HG03439 (cell line): ENCODE results near the gene LRRC4C.

Source experiments
- ATAC-seq: cut with Tn5 transposase; IDR thresholded peaks from one replicate; pipeline ENCODE4 v1.9.1; 2021; ENCODE audit warnings: mild to moderate bottlenecking, moderate library complexity; ENCODE audit not compliant: unreplicated experiment

Gene LRRC4C

GRCh38 chr11:40393511-40393910 lies 1065.9 kb downstream of the LRRC4C start:
- no peak for ATAC-seq

DNA sequence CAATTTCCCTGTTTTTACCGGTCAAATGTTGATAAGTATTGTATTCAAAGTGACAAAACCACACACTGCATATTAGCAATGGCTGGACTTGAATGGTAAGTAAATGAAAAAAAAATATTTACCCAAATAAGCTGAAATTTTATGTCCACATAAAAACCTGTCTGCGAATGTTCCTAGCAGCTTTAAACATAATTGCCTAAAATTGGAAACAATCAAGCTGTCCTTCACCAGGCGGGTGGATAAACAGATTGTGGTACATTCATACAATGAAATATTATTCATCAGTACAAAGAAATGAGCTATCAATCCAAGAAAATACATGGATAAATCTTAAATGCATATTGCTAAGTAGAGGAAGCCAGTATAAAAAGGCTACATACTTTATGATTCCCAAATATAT lies 1067.8 kb downstream of the LRRC4C start:
- ATAC-seq: no peak

GRCh38 chr11:40388097-40388818 lies 1071.2 kb downstream of the LRRC4C start:
- no peak for ATAC-seq

GRCh38 chr11:40387240-40387980 lies 1072.0 kb downstream of the LRRC4C start:
- ATAC-seq: no peak

DNA sequence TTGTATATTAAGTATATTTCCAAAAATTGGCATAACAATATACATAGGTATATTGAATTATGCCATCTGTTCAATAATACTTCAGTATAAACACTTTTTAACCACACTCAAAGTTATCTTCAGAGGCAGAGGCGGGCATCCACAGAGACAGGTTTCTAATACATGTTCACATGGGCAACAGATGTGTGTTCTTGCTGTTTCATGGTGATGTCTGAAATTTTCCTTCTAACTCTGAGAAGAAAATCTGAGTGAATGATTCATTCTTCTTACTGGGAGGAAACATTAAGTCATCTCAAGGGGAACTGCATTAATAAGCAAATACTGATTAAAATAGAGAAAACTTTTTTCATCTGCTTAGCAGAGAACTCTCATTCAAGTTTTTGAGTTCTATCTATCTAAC lies 1074.5 kb downstream of the LRRC4C start:
- no peak for ATAC-seq

- no peak for ATAC-seq
These were observed 1078.0 kb downstream of the LRRC4C start for GRCh38 chr11:40381481-40381880.

GRCh38 chr11:40380835-40381234 lies 1078.6 kb downstream of the LRRC4C start:
- ATAC-seq: no peak

DNA sequence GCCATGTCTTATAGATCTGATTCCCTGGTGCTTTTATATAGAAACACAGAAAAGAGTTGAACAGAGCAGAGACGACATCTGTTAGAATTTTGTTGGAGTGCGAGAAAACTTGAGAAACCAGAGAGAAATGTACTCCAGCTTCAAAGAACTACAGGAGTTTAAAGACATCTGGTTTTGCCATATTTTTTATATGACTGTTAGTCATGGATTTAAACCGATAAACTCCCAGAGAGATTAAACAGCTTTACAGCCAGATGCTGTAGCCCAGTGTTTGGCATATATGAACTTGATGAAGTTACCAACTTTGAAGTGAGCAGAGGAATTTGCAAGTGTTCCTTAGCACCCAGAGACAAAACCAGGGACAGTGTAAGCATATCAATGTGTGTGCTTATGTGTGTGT lies 1083.1 kb downstream of the LRRC4C start:
- no peak for ATAC-seq

- no peak for ATAC-seq
These were observed 1088.4 kb downstream of the LRRC4C start for GRCh38 chr11:40370821-40371616.

- no peak for ATAC-seq
These were observed 1099.2 kb downstream of the LRRC4C start for GRCh38 chr11:40360206-40360798.

DNA sequence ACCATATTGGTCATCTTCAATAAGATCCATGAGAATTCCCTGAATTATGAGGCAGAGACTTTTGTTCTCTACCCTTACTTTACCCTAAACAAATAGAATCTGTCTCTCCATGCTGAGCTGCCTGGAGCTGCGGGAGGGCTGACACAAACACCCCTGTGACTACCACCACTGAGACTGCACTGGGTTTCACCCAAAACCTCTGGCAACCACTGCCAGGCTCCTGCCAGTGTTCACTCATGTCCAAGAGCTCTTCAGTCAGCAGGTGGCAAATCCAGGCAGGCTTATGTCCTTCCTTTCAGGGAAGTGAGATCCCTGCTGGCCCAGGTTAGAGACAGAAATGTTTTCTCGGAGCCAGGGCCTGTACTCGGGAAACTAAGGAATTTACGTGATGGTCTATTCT lies 1105.3 kb downstream of the LRRC4C start:
- ATAC-seq: no peak

DNA sequence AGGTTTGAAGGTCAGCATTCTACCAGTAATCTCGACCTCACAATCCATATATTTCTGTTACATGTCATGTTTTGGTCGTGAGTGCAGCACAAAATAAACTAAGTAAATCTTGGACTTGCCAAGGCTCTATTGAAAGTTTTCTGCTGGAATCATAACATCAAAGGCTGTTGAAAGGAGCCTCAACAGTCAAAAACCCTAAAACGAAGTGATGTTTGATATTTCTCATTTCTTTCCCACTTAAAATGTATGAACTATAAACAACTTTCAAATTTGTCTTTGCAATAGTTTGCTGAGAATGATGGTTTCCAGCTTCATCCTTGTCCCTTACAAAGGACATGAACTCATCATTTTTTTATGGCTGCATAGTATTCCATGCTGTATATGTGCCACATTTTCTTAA lies 1118.5 kb downstream of the LRRC4C start:
- no peak for ATAC-seq

DNA sequence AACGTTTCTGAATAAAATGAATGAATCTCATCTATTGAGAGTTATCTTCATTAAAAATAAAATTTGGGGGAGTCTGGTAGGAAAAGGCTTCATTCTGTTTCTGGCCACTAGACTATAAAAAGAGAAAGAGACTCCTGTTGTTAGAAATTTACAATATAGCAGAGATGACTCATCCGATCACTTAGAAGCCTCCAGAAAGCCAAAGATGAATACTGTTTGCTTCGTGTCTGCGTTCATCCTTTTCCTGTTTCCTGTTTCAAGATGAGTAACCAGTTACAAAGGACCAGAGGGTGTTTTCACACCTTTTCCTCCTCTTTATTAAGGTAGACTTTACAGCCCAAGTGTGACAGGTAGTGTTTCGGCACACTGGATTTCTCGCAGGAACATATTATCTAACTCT lies 1120.7 kb downstream of the LRRC4C start:
- ATAC-seq: no peak

- no peak for ATAC-seq
These were observed 1121.4 kb downstream of the LRRC4C start for GRCh38 chr11:40338062-40338461.

- no peak for ATAC-seq
These were observed 1122.3 kb downstream of the LRRC4C start for GRCh38 chr11:40337118-40337517.

- ATAC-seq: no peak
These were observed 1130.4 kb downstream of the LRRC4C start for GRCh38 chr11:40328890-40329614.

DNA sequence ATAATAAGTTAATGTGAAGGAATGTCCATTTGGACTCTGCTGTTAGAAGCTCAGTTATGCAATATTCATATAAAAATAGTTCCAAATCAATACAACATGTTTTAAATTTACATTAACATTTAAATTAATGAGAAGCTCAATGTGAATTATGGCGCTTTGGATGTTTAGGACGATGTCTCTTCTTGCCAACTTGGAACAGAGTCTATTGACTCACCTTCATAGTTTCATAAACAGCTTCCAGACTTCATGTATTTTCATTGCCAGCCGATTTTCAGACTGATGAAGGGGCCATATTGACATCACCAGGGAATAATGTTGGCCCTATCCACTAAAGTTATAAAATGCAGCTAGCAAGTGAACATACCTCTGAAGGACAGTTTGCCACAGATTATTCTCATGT lies 1136.2 kb downstream of the LRRC4C start:
- ATAC-seq: no peak

DNA sequence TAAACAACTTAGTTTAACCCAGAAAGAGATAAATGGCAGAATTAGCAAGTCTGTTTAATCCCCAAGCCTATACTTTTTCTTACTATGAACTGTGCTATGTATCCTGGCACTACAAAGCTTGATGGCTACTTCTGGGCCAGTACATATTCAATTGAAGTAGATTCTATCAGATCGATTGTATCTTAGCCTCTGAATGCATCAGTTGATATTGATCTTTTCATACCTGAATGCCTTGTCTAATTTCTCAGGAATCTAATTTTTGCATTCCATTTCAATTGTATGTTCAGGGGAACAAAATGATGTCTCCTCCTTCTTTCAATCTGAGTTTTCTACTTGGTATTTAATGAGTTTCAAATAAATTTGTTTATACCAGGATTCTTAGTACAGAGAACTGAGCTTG lies 1137.9 kb downstream of the LRRC4C start:
- no peak for ATAC-seq

DNA sequence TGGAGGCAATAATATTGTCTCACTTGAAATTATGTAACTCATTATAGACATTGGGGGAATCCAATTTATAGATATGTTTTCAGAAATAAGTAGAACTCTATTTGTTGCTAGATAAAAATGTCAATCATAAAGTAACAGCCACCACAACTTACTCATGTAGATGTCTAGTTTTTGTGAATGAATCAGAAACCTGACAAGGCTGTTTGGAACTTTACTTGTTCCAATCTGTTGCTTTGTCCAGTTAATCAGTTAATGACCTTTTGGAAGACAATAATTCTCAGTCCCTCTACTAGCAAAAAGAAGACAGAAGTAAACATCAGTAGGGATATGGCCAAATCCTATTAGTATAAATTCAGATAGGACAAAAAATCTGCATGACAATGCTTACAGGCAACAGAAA lies 1143.3 kb downstream of the LRRC4C start:
- no peak for ATAC-seq

DNA sequence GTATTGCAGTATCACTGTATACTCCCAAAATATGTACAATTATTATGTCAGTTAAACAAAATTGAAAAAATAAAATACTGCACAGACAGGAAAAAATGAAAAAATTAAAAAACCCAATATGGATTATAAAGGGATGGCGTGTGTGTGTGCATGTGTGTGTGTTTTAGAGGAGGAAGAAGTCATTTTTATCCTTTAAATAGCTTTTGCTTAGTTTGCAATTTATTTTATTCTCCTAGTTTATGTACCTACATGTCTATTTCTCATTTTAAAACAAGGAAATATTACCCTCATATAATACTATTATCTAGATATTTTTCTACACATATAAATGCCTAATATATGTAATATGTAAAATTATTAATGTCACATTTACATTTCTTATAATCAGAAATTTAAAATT lies 1144.3 kb downstream of the LRRC4C start:
- ATAC-seq: no peak

GRCh38 chr11:40314327-40314726 lies 1145.1 kb downstream of the LRRC4C start:
- ATAC-seq: no peak
